GM12873 (cell line): ENCODE measurements around the gene TANGO2.

Experiments used
- CTCF ChIP-seq: IDR thresholded peaks from 2 replicates; pipeline ENCODE4 v1.5.1; 2012; ENCODE audit warnings: low read depth, mild to moderate bottlenecking, moderate library complexity, low read length, control low read depth; ENCODE audit not compliant: insufficient read depth; ENCODE audit errors: missing control alignments

The TANGO2 gene

GRCh38 chr22:20084547-20085413 is 63.9 kb downstream of the TANGO2 start:
- peak; percentile 56 for TF ChIP-seq CTCF

GRCh38 chr22:20085651-20086050 is 64.7 kb downstream of the TANGO2 start:
- TF ChIP-seq CTCF, result no peak

GRCh38 chr22:20086101-20086599 is 65.2 kb downstream of the TANGO2 start:
- no peak for TF ChIP-seq CTCF

- TF ChIP-seq CTCF, result no peak
Observed at GRCh38 chr22:20086763-20087162, 65.9 kb downstream of the TANGO2 start.

- no peak for TF ChIP-seq CTCF
Observed at GRCh38 chr22:20087319-20088262, 66.7 kb downstream of the TANGO2 start.

GRCh38 chr22:20088263-20088648 is 67.3 kb downstream of the TANGO2 start:
- TF ChIP-seq CTCF, result no peak
